Thymus (tissue), 11 donors: ENCODE results near the gene SH3GLB1. TPM values are rescaled to one million over a fixed set of nuclear protein-coding genes. Genes with fewer than 3 reads are reported as not detected.

ENCODE experiments used
- DNase-seq, 9 donors: peaks; one replicate each; pipeline ENCODE4 v3.0.0-alpha.2; 2013; ENCODE audit warnings: low spot score in 9 of 9, low read depth in 6 of 9, missing footprints in 1 of 9
- H3K27ac ChIP-seq, 2 donors: one replicate each; pipeline ENCODE4 v1.5.1; 2013; ENCODE audit warnings: control low read depth in 1 of 2, low read depth in 1 of 2, low read length in 1 of 2, mild to moderate bottlenecking in 1 of 2, moderate library complexity in 1 of 2
- H3K27me3 ChIP-seq, 2 donors: one replicate each; pipeline ENCODE4 v1.5.1; 2013; ENCODE audit warnings: low read length in 1 of 2; ENCODE audit not compliant: control insufficient read depth in 2 of 2, insufficient read depth in 1 of 2
- H3K36me3 ChIP-seq, 2 donors: one replicate each; pipeline ENCODE4 v1.5.1; 2013; ENCODE audit warnings: low read length in 1 of 2, mild to moderate bottlenecking in 1 of 2, moderate library complexity in 1 of 2; ENCODE audit not compliant: control insufficient read depth in 2 of 2, insufficient read depth in 2 of 2
- H3K4me1 ChIP-seq, 2 donors: one replicate each; pipeline ENCODE4 v1.5.1; 2013; ENCODE audit warnings: low read length in 2 of 2; ENCODE audit not compliant: control insufficient read depth in 2 of 2, insufficient read depth in 2 of 2
- H3K4me3 ChIP-seq, 2 donors: one replicate each; pipeline ENCODE4 v1.5.1; 2013; ENCODE audit warnings: low read length in 2 of 2, control low read depth in 1 of 2, mild to moderate bottlenecking in 1 of 2
- H3K9me3 ChIP-seq, 2 donors: one replicate each; pipeline ENCODE4 v1.5.1; 2013; ENCODE audit warnings: low read length in 1 of 2, mild to moderate bottlenecking in 1 of 2; ENCODE audit not compliant: control insufficient read depth in 2 of 2, insufficient read depth in 1 of 2
- polyA plus RNA-seq: library from polyadenylated mRNA; stranded (reverse); fragments of 200-250 nt; gene quantifications from one replicate; pipeline ENCODE4 v1.2.3, GENCODE V29; 2013
- total RNA-seq: library from RNA; stranded (reverse); fragments of 120-200 nt; gene quantifications from one replicate; pipeline ENCODE4 v1.2.4, GENCODE V29; 2013
- donor health status: healthy.

The SH3GLB1 gene
- total and polyA plus RNA-seq, 2 donors = 24.2 to 33.6 TPM

DNA sequence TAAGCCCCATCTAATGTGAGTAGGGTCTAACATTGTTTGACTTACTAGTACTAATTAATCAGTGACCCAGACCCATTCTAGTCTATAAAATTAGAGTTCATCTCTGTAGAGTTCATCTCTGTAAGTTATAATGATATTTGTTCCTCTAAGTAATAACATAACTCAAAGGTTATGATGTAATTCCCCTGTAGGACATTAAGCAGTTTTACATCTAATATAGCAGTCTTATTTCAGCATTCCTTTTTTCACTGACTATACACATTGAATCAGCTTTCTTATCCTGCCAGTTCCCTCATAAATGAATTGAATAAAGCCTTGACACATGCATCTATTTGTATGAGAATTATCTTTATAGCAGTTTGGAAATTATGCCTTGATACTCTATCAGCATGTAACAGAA is 90.9 kb downstream of the SH3GLB1 start:
- no peak overlapping the region for H3K4me3 ChIP-seq
- no peak for DNase-seq
- no peaks in the 10 kb centered on the region for H3K9me3 ChIP-seq
- H3K4me1 ChIP-seq = peaks cover 0 to 7% of the 10 kb centered on the region in 2 donors
- H3K36me3 ChIP-seq = no peaks in the 10 kb centered on the region
- no peaks in the 10 kb centered on the region for H3K27me3 ChIP-seq
- no peak overlapping the region for H3K27ac ChIP-seq

Other genes starting within 250 kb of the SH3GLB1 start
- 0.14 TPM for gene CLCA1, start 235.6 kb upstream of the SH3GLB1 start, total RNA-seq
- gene CLCA1, start 235.6 kb upstream of the SH3GLB1 start, polyA plus RNA-seq = 0.07 TPM
- 0.05 TPM for gene CLCA4, start 157.5 kb upstream of the SH3GLB1 start, total RNA-seq
- gene CLCA4, start 157.5 kb upstream of the SH3GLB1 start, polyA plus RNA-seq = 0.59 TPM
- gene SELENOF, start 209.6 kb downstream of the SH3GLB1 start, total RNA-seq = 209 TPM
- gene SELENOF, start 209.6 kb downstream of the SH3GLB1 start, polyA plus RNA-seq = 183 TPM
- gene HS2ST1, start 210.1 kb downstream of the SH3GLB1 start, total RNA-seq = 11.5 TPM
- 9.7 TPM for gene HS2ST1, start 210.1 kb downstream of the SH3GLB1 start, polyA plus RNA-seq